Measurements from ENCODE around the gene RECQL5.

The RECQL5 gene

DNA sequence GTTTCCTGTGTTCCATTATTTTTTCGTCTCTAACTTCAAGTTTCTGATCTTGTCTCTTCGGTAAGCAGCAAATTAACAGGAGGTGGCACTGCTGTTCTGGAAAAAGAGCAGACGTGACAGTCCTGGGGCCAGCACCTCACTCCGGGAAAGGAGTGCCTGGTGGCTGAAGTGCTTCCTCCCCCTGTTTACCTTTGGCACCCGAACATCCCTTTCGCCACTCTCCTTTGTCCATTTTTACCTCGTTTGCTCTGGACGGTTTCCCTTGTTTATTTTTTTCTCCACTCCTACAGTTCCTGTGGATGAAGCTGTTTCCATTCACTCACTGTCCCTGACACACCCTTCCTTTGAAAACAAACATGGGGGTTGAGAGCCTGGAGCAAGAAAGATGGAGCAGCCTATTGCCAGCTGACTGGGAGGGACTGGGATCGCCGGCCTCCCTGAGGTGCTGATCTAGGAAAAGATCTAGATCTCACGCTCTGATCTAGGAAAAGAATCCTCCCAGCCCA is 12.8 kb upstream of the RECQL5 start:
- no peak overlapping the region for H3K4me3 ChIP-seq (ENCODE audit: low read depth, low read length)
- TF ChIP-seq, protein P1, sequence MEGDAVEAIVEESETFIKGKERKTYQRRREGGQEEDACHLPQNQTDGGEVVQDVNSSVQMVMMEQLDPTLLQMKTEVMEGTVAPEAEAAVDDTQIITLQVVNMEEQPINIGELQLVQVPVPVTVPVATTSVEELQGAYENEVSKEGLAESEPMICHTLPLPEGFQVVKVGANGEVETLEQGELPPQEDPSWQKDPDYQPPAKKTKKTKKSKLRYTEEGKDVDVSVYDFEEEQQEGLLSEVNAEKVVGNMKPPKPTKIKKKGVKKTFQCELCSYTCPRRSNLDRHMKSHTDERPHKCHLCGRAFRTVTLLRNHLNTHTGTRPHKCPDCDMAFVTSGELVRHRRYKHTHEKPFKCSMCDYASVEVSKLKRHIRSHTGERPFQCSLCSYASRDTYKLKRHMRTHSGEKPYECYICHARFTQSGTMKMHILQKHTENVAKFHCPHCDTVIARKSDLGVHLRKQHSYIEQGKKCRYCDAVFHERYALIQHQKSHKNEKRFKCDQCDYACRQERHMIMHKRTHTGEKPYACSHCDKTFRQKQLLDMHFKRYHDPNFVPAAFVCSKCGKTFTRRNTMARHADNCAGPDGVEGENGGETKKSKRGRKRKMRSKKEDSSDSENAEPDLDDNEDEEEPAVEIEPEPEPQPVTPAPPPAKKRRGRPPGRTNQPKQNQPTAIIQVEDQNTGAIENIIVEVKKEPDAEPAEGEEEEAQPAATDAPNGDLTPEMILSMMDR (conservative IDR thresholded peaks at IDR 0.05; ENCODE audit: low read depth, low read length) = peak; percentile 42
- DNase-seq (ENCODE audit: low read depth) = peak; percentile 67

DNA sequence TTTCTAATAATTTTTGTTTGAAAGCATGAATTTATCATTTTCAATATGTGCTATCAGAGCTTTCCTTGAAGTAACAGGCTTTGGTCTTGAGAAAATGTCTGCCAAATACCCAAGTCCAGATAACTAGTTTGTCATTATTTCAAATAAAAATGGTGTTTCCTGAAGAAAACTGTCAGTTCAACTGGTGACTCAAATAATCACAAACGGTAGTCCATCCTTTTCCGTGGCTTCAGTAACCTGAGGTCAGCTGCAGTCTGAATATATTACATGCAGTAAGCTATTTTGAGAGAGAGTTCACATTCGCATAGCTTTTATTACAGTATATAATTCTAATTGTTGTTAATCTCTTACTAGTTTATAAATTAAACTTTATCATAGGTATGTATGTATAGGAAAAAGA is 9.5 kb upstream of the RECQL5 start:
- TF ChIP-seq, protein P1 (conservative IDR thresholded peaks at IDR 0.05; ENCODE audit: low read depth, low read length) = no peak
- no peak for DNase-seq (ENCODE audit: low read depth)
- no peak overlapping the region for H3K4me3 ChIP-seq (ENCODE audit: low read depth, low read length)

GRCh38 chr17:75673487-75673886 is 6.5 kb upstream of the RECQL5 start:
- no peak overlapping the region for H3K4me3 ChIP-seq (ENCODE audit: low read depth, low read length)
- no peak for DNase-seq (ENCODE audit: low read depth)
- TF ChIP-seq, protein P1 (conservative IDR thresholded peaks at IDR 0.05; ENCODE audit: low read depth, low read length) = no peak

DNA sequence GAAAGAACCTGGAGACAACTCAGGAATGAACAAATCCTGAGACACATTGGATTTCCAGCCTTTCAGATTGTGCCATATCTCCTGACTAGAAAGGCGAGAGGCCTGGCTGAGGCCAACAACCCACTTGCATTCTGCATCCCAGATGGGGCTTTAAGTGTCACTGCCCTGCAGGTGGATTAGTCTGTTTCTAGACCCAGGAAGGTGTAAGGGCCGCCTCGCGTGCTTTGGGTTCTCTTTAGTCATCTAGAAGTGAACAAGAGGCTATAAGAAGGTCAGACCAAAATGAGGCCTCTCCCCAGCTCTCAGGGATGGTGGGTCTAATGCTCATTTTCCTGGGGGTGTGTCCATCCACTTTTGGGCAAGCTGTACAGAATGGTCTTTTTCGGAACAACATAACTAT is 5.1 kb upstream of the RECQL5 start:
- no peak for DNase-seq (ENCODE audit: low read depth)
- H3K4me3 ChIP-seq (ENCODE audit: low read depth, low read length) = no peak overlapping the region
- TF ChIP-seq, protein P1 (conservative IDR thresholded peaks at IDR 0.05; ENCODE audit: low read depth, low read length) = no peak

DNA sequence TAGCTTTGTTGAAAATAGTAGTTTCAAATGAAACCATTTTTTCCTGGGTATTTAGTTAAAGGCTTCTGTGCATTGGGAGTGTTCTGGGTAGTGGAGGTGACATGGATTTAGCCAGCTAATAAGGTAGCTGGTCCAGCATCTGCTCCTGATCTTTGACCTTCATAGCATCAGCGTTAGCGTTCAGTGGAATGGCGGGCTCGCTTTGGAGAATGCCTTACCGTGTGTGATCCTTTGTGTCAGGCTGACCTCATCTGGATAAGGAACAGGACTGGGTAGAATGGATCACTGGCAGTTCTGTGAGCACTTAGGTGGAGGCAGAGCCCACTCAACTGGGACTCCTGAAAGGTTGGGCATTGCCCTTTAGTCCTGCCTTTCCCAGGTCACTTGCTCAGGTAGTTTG is 3.9 kb upstream of the RECQL5 start:
- H3K4me3 ChIP-seq (ENCODE audit: low read depth, low read length) = no peak overlapping the region
- DNase-seq (ENCODE audit: low read depth) = no peak
- TF ChIP-seq, protein P1 (conservative IDR thresholded peaks at IDR 0.05; ENCODE audit: low read depth, low read length) = no peak

GRCh38 chr17:75668489-75668888 is 1.5 kb upstream of the RECQL5 start:
- no peak for DNase-seq (ENCODE audit: low read depth)
- TF ChIP-seq, protein P1 (conservative IDR thresholded peaks at IDR 0.05; ENCODE audit: low read depth, low read length) = no peak
- H3K4me3 ChIP-seq (ENCODE audit: low read depth, low read length) = no peak overlapping the region

- DNase-seq (ENCODE audit: low read depth) = no peak
- TF ChIP-seq, protein P1 (conservative IDR thresholded peaks at IDR 0.05; ENCODE audit: low read depth, low read length) = no peak
- peak overlapping the region; percentile 99 for H3K4me3 ChIP-seq (ENCODE audit: low read depth, low read length)
Observed at GRCh38 chr17:75667825-75668224, 871 bp upstream of the RECQL5 start.
